Activated CD4-positive, alpha-beta T cell treated with anti-CD3 and anti-CD28 coated beads, Interleukin-2, amount 50 U/mL, for 4 hours (primary cell): ENCODE results near the gene FBLN5.
A peak's percentile ranks its signal among the peaks of the same experiment; 100 is the strongest.
"Not testable (repeated sequence)": the region's sequence is repeated elsewhere in the genome, so short reads cannot be mapped to it uniquely, and the experiment has no call there.

Experiments
- DNase-seq, 2 experiments: peaks; one replicate each; pipeline ENCODE4 v3.0.0-alpha.2; 2020

Gene FBLN5

GRCh38 chr14:91882776-91883175, 64.7 kb downstream of the FBLN5 start:
- DNase-seq: no peak

GRCh38 chr14:91882369-91882768, 65.1 kb downstream of the FBLN5 start:
- DNase-seq: no peak

DNA sequence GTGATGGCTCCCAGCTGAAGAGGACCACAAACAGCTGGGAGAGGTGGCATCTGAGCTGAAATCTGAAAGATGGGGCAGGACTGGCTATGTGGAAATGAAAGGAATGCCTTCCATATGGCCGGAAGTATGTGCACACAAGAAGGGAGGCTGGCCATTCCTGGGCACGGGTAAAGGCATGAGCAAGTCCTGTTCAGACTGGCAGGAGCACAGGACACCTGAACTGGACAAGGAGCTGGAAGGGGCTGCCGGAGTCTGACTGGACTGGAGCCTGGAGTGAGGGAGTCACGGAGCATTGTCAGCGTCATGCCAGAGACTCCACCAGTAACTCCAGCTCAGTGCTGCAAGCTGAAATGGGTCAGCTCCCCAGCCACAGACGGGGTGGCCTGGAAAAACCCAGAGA, 68.3 kb downstream of the FBLN5 start:
- no peak for DNase-seq

GRCh38 chr14:91878274-91878673, 69.2 kb downstream of the FBLN5 start:
- DNase-seq: no peak

DNA sequence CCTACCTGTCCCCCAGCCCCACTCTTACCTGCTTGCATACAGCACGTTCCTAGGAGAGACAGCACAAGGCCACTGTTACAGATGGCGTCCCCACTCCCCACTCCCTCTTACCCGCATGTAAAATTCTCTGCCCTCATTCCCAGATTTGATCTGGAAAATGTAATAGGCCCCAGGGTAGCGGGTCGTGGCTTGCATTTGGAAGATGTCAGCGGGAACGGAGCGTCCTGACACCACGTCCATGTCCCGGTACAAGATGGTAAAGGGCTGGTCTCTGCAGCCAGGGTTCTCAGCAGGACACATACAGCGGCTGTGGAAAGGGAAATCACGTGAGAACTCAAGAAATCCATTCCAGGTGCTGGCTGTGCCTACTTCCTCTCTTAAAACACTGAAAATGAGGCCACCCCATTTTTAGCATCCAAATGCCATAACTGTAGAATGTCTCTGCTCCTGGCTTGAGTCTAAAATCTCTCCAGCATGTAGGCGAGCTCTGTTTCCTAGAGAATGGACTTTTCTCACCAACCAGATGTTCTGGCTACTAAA, 70.0 kb downstream of the FBLN5 start:
- no peak for DNase-seq

DNA sequence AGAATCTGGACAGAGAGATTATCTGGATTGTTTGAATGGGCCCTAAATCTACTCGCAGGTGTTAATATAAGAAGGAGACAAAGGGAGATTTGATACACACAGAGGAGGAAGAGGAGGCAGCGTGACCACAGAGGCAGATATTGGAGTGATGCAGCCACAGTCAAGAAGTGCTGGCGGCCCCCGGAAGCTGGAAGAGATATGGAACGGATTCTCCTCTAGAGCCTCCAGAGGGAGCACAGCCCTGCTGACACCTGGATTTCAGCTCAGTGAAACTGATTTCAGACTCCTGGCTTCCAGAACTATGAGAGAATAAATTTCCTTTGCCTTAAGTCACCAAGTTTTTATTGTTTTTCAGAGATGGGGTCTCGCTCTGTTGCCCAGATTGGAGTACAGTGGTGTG, 71.0 kb downstream of the FBLN5 start:
- DNase-seq: no peak

- no peak for DNase-seq
These were observed 71.8 kb downstream of the FBLN5 start for GRCh38 chr14:91875525-91876286.

GRCh38 chr14:91873471-91874415, 73.8 kb downstream of the FBLN5 start:
- peak; percentile 50 to 54 for DNase-seq

DNA sequence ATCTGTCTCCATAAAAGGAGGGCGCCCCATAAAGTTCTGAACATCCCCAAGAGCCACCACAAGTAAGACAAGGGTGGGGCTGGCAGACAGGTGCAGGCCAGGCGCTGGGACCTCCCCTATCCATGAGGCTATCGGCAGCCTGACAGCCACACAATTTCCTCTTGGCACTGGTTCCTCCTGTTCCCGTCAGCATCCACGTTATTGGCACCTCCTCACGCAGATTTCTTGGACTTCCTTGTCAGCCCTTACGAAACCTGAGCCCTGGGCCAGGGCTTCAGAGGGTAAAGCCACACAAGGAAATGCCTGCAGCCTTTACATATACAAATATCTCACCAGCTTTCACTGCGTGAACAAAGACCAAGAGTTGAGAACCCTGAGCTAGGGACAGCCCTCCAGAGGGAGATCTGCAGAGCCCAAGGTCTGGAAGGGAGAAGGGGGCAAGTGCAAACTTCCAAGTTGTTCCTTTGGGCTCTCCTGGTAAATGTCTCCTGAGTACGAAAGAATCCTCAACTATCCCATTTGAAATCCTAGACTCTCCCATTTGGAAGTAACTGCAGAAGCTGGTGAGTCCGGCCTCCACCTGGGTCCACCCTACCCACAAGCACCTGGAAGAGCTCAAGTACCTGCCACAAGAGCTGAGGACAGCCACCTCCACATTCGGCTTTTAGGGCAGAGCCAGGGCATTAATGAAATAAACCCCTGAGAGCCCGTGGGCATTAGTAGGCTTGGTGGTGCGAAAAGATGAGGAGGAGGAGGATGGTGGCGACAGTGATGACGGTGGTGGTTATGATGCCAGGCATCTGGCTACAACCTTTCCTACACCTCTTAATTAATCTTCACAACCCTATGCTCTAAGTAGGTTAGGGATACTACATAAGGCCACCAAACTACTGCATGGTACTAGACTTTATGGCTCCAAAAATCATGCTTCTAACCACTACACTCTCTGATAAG, 74.7 kb downstream of the FBLN5 start:
- no peak for DNase-seq

- peak; percentile 57 to 59 for DNase-seq
These were observed 75.4 kb downstream of the FBLN5 start for GRCh38 chr14:91872011-91872501.

DNA sequence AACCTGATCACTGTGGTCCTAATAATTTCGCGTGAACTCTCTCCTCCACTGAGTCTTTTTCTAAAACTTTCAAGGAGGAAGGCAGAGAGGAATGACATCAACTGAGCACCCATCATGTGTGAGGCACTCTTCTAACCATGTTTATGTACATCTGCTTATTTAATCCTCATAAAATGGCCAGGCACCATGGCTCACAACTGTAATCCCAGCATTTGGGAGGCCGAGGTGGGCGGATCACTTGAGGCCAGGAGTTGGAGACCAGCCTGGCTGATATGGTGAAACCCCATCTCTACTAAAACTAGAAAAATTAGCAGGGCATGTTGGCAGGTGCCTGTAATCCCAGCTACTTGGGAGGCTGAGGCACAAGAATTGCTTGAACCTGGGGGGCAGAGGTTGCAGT, 76.1 kb downstream of the FBLN5 start:
- DNase-seq: not testable (repeated sequence)

DNA sequence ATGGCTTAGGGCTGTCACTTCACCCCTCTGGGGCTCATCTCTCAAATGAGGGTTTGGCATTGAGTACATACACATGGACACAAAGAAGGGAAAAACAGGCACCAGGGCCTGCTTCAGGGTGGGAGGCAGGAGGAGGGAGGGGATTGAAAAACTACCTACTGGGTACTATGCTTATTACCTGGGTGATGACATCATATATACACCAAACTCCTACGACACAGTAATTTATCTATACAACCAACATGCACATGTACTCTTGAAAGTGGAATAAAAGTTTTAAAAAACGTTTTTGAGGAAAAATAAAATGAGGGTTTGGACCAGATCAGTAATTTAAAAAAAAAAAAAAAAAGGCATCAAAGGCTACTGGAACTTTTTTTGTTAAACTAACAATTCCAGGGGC, 76.6 kb downstream of the FBLN5 start:
- no peak for DNase-seq

- peak; percentile 64 to 65 for DNase-seq
These were observed 77.5 kb downstream of the FBLN5 start for GRCh38 chr14:91870001-91870400.

DNA sequence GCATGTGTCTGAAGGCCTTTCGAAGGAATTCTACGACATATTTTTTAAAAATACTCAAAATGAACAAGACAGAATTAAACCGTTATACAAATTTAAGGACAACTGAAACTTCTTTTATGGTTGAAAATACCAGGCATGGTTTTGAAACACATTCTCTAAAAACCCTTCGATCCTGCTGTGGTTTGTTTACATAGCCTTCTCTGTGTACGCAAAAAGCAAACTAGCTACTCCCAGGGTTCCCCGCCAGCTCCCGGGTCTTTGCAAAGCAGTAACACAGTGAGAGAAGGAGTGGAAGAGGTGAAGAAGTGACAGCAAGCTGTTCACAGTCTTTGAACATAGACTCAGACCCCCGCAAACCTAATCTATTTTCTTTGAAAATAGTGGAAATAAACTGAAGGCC, 77.9 kb downstream of the FBLN5 start:
- no peak for DNase-seq

DNA sequence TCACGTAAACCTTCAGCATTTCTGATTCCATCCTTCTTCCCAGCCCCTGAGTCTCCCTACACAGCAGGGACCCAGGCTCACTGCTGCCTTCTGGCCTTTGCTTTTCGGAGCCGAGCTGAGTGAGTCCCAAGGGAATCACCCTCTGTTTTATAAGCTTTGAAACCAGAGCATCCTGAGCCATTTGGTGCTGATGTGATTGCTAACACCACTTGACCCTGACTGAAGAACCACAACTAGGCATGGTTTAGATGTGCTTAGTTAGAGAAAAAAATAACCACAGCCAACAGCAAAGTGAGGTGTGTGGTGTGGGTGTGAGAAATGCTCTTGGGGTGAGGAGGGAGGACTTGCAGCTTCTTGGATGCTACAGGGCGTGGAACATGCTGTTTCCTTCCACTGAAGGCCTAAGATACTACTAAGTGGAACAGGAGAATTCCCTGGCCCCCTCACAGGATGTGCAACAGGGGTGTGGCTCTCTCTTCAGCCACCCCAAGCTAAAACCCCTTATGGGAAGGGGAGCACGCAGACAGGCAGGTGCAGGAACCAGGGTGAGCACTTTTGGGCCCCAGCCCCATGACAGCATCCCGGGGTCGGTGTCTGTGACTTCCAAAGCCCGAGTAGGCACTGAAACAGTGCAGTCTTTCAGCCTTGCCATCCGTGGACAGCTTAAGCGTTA, 80.0 kb downstream of the FBLN5 start, which contains the start of gene TC2N:
TSS of gene TC2N (minus strand) at position 221 of the 673 bp plus-strand sequence. CDS start 53,767 bp downstream, outside the sequence.
- peak in 1 of 2 experiments; percentile 19 for DNase-seq

GRCh38 chr14:91866511-91867295, 80.8 kb downstream of the FBLN5 start:
- no peak for DNase-seq

GRCh38 chr14:91866061-91866460, 81.4 kb downstream of the FBLN5 start:
- no peak for DNase-seq

DNA sequence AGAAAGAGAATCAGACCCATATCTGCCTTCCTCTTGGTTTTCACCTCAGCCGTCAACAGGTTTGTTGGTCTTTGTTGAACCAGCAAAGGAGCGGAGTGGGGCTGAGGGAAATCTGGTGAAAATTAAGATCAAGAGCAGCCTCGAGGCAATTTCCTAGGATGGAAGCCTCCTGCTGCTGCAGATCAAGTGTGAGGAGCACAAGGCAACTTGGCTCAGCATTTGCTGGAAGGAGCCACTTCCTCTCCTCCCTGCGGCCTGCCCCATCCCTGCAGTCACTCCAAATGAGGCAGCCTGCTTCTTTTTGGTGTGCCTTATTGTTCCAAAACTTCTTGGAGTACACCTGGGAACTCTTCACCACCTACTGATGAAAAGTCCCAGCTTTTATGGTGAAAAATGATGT, 85.1 kb downstream of the FBLN5 start:
- DNase-seq: no peak

DNA sequence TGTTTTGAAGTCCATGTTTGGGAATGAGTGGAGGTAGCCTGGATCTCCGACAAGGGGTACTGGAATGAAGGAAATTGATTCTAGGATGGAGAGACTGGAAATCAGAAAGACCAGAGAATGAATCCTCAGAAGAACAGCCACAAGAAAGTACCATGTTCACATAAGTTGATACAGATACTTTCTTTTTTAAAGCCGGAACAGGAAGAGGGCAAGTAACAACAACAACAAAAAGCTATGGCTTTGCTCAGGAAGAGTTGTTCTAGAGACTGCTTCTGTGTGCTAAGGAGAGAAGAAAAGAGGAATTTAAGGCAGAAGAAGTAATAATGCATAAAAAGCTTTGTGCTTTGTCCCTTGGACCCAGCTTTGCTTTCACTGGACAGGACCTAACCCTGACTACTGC, 86.4 kb downstream of the FBLN5 start:
- DNase-seq: no peak

DNA sequence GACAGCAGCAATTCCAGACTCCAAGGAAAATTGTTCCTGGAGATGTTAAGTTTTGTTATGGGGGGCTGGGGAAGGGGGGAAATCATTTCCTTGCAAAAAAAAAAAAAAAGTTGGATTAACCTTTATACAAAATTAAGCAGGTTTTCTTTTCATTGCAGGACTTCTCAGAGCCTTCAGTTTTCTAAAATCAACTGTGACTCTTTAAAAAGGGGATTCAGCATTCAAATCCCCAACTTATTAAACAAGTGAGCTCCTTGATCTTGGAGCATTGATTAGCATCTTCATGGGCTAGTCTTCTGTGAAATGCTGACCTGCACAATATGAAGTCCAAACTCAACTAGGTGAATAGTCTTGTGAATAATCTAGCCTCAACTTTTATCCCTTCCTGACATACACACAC, 87.3 kb downstream of the FBLN5 start:
- no peak for DNase-seq
